HG02938 (cell line): ENCODE data around the gene PRSS33.

ENCODE experiments used
- ATAC-seq: cut with Tn5 transposase; IDR thresholded peaks from one replicate; pipeline ENCODE4 v1.9.1; 2021; ENCODE audit warnings: mild to moderate bottlenecking, moderate library complexity; ENCODE audit not compliant: unreplicated experiment

The PRSS33 gene

DNA sequence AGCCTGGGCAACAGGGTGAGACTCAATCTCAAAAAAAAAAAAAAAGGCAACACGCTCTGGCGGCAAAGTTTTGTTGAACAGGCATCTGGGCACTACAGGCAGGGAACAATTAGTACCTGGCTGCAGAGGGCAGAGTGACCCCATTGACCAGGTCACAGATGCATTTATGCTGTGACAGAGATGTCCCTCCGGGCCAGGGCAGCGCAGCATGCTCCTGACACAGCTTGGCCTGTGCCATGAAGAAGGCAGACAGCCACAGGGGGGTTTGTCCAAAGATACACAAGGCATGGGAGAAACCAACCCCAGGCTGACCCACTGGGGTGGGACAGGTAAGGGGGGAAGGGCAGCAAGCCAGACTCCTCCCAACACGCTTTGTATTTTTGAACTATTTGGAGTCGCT, 42.6 kb downstream of the PRSS33 start:
- no peak for ATAC-seq

DNA sequence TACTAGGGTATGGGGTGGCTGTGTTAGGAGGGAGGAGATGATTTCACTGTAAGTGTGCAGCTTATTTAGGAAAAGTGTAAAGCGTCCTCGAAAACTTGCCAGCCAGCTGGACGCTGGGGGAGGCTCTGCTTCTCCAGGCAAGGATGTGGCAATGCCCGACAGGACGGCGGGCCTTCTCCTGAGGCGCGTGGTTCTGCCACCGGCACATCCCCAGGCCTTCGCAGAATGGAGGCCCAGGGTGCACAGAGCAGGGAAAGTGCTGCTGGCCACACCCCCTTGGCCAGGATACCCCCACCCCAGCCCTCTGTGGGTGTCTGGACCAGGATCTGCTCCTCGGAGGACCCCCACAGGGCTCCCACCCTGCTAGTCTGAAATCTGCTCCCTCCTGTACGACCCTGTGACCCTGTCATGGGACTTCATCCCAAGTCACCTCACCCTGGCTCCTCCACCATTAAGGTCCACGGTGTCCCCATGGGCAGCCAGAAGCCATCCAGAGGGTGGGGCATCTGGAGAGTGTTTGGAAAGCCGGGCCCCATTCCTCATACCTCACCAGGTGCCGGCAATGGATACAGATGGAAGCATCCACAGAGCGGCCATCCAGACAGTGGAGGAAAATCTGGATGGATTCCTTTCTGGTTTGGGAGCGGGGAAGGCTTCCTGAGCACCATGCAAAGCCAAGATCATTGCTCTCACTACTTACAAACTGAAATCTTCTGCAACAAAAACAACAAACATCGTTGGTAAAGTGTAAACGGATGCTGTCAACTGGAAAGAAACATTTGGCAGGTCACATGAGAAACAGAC, 44.2 kb downstream of the PRSS33 start:
- ATAC-seq, result no peak

DNA sequence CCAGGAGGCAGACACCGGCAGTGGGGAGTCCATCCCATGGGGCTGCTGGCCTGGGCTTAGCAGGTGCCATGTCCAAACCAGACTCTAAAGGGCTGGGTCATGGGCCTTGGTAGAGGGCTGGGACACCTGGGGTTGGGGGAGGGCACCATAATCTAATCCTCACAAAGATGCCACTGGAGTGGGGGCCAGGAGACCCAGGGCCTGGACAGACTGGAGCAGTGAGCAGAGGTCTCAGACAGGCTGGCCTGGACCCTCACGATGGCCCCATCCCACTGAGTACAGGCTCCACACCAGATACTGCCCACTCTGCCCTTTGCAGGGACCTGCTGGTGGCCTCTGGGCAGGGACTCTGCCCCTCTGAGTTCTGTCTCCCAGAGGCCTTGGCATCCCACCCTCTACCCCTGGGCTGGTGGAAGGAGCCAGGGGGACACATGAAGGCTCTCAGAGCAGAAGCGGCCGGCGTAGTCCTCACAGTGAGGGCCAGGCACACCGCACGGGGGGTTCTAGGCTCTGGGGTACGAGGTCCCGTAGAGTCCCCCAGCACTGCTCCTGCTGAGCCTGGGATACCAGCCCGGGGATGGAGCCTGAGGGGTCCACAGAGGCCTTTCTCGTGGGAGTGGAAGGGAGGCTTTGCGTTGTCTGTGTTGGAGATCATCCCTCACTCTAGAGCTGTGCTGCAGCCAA, 44.9 kb downstream of the PRSS33 start:
- ATAC-seq, result no peak

DNA sequence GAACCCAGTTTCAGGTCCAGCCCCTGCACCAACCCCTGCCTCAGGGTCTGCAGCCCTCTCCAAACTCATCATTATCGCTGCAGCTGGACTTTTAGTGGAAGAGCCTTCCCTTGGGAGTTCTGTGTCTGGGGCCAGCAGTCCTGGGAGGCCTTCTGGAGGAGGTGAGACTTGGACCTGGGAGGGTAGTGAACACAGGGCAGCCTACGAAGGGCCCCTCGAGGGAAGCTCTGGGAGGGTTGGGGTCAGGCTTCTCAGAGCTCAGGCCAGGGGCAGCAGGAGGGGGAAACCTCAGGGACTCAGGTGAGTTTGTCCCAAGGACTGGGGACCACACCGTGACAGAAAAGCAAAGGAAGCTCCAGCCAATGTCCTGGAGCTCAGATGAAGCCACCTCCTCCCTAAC, 46.2 kb downstream of the PRSS33 start:
- no peak for ATAC-seq

DNA sequence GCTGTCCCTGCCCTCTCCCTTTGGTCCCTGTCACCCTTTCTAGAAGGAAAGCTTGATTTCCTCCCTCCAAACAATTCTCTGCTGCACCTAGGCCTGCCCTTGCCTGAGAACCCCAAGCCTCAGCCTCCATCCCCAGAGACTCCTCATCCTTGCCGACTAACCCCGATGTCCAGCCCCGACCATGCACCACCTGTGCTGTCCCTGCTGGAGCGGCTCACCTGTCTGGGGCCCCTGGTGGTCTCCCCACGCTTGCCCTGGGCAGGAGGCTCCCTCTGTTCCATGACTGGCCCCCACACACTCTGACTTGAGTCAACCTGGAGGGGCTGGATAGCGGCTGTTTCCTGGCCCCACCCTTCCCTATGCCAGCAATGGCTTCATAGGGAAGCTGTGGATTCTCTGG, 46.9 kb downstream of the PRSS33 start:
- ATAC-seq, result no peak

DNA sequence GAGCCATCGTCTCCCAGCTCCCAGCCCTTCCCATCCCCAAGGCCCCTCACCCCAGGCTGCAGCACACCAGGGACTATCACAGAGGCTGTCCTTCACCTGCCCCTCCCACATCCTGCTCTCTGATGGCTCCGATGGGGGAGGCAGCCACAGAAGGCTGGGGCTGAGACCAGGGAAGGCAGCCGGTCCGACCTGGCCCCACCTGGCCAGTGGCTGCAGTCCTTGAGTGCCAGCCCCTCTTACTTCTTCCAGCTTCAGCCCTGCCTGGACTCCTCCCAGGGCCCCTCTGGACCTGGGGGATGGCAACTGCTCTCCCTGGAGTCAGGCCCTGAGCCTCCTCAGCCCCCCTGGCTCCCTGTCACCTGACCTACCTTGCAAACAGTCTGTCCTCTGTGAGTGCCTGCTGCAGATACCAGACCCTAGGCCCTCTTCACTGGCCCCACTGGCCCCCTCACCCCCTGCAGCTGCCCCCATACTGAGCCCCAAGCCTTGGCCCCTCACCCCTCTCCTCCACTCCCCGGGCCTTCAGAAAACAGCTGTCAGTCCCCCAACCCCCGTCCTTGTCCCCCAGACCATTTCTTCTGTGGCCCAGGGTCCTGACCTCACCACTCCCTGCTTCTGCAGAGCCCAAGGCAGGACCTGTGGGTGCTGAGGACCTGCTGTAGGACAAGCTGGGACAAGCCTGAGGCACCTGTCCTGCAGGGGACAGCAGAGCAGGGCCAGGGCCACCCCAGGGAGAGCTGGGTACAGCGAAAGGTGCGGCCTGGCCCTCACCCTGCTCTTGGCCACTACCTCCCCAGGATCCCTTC, 47.5 kb downstream of the PRSS33 start:
- no peak for ATAC-seq

DNA sequence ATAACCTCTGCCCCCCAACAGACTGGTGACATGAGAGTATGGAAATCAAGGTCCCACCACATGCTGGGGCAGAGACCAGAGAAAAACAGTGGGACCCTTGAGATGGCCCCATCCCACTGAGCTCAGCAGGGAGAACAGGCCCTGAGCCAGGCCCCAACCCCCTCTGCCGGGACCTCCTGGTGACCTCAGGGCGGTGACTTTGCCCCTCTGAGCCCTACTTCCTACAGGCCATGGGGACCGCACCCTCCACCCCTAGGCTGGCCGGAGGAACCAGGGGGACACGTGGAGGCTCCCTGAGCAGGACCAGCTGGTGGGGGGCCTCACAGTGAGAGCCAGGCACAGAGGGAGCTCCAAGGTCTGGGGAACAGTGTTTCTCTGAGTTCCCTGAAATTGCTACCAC, 48.7 kb downstream of the PRSS33 start:
- ATAC-seq, result no peak

DNA sequence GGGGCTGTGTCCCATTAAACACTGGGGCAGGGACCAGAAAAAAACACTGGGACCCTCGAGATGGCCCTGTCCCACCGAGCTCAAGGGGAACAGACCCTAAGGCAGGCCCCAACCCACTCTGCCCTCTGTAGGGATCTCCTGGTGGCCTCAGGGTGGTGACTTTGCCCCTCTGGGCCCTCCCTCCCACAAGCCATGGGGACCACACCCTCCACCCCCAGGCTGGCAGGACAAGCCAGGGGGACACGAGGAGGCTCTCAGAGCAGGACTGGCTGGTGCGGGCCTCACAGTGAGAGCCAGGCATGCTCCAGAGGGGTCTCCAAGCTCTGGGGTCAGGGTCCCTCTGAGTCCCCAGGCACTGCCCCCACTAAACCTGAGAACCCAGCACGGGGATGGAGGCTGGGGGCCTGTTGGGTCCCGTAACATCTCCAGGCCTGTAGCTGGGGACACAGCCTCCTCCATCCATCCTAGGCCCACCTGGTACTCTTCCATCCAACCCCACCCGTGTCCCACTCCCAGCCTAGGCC, 49.4 kb downstream of the PRSS33 start:
- ATAC-seq, result no peak

DNA sequence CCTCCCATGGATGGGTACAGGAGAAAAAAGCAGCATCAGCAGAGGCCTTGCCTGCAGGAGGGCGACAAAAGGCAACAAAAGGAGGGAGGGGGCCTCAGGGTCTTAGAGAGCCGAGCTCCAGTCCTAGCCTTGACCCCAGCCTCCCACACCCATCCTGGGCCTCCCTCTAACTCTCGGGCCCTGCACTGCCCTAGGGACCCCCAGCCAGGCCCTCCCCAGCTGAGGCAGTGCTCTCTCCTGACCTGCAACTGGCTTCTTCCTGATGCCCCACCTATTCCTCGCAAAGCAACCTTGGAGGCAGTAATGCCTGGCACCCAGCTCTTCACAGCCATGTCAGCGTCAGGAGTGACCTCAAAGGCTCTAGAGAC, 50.1 kb downstream of the PRSS33 start:
- ATAC-seq, result no peak

DNA sequence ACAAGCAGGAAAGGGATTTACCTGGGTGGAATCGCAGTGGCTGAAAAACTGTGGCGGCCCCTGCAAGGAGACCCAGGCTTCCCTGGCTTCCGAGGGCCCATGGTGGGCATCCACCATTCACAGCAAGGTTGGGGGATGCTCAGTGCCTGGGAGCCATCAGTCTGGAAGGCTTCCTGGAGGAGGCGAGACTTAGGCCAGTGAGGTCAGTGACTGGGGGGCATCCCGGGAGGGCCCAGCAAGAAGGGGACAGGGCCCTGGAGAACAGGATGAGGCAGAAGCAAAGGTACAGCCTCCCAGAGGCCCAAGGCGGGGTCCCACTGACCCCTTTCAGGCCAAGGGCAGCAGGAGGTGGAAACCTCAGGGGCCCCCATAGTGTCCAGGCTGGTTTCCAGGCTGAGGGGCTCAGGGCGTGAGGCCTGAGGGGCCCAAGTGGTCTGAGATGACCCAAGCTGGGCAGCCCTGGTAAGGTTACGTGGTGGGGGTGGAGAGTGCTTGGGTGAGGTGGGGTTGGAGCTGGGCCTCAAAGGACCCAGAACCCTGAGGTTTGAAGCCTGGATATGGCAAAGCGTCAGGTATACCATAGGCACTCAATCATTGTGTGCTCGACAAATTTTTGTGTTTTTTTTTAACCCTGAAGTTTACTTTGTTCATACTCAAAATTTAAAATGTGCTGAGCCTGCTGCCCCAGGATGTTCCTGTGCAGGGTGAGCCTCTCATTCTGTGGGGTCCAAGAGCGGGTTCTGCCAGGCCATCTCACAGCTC, 50.7 kb downstream of the PRSS33 start:
- ATAC-seq, result no peak

DNA sequence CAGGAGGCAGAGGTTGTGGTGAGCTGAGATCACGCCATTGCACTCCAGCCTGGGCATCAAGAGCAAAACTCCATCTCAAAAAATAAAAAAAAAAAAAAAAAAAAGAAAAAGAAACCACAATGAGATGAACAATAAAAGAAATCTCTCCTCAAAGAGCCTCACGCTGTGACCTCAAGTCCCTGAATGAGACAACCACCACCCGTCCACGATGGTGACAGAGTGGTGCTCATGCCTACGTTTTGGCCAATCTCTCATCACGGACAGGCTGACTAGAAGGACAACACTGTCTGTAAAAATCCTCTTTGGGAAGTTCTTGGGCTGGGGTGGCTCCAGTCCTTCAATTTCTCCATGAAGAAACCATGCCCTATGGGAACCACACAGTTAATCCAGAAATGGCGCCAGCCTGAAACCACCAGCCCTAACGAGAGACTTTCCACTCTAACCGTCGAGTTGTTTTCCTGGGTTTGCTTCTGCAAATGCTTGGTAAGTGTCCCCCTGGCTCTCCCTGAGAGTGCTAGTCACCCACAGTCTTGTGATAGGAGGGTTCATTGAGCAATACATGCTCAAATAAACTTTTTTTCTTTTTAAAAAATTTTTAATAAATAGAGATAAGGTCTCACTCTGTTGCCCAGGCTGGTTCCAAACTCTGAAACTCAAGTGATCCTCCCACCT, 52.4 kb downstream of the PRSS33 start:
- no peak for ATAC-seq
